MM.1S (cell line): ENCODE measurements around the gene NUDT6.

Experiments used
- DNase-seq: peaks from one replicate; pipeline ENCODE4 v3.0.0-alpha.2; 2015
- H2AFZ ChIP-seq: fragments of 300-600 bp; sonication (generic); 2 replicates; pipeline ENCODE4 v1.6.0; 2016; ENCODE audit warnings: antibody characterized with exemption, low read length
- H3F3A ChIP-seq: fragments of 300-600 bp; sonication (generic); 2 replicates; pipeline ENCODE4 v1.6.1; 2016; ENCODE audit warnings: mild to moderate bottlenecking, antibody characterized with exemption, low read length, moderate library complexity, mixed read lengths; ENCODE audit not compliant: insufficient read depth
- H3K27ac ChIP-seq: fragments of 300-600 bp; sonication (generic); 2 replicates; pipeline ENCODE4 v1.5.1; 2016; ENCODE audit warnings: mild to moderate bottlenecking, low read length
- H3K27me3 ChIP-seq: fragments of 300-600 bp; sonication (generic); replicated peaks from 2 replicates; pipeline ENCODE4 v1.6.0; 2016; ENCODE audit warnings: low read length; ENCODE audit not compliant: insufficient read depth
- H3K36me3 ChIP-seq: fragments of 300-600 bp; sonication (generic); replicated peaks from 2 replicates; pipeline ENCODE4 v1.6.1; 2016; ENCODE audit warnings: mild to moderate bottlenecking, low read length, mixed read lengths; ENCODE audit not compliant: insufficient read depth
- H3K4me1 ChIP-seq: fragments of 300-600 bp; sonication (generic); 2 replicates; pipeline ENCODE4 v1.6.1; 2016; ENCODE audit warnings: low read length, mixed read lengths
- H3K4me2 ChIP-seq: fragments of 300-600 bp; sonication (generic); 2 replicates; pipeline ENCODE4 v1.6.0; 2016; ENCODE audit warnings: low read depth, low read length
- H3K4me3 ChIP-seq: fragments of 300-600 bp; sonication (generic); 2 replicates; pipeline ENCODE4 v1.5.1; 2016; ENCODE audit warnings: low read length, mixed read lengths
- H3K79me2 ChIP-seq: fragments of 300-600 bp; sonication (generic); 2 replicates; pipeline ENCODE4 v1.6.1; 2016; ENCODE audit warnings: mixed run types, low read length, mixed read lengths
- H3K9ac ChIP-seq: fragments of 300-600 bp; sonication (generic); 2 replicates; pipeline ENCODE4 v1.6.1; 2016; ENCODE audit warnings: low read length, mixed read lengths
- H3K9me2 ChIP-seq: fragments of 300-600 bp; sonication (generic); replicated peaks from 2 replicates; pipeline ENCODE4 v1.6.1; 2016; ENCODE audit warnings: mild to moderate bottlenecking, low read length, mixed read lengths; ENCODE audit not compliant: insufficient read depth
- H3K9me3 ChIP-seq: fragments of 300-600 bp; sonication (generic); replicated peaks from 2 replicates; pipeline ENCODE4 v1.6.1; 2016; ENCODE audit warnings: mild to moderate bottlenecking, low read length, mixed read lengths; ENCODE audit not compliant: insufficient read depth
- H4K20me1 ChIP-seq: fragments of 300-600 bp; sonication (generic); 2 replicates; pipeline ENCODE4 v1.6.1; 2016; ENCODE audit warnings: mild to moderate bottlenecking, low read length, moderate library complexity, mixed read lengths; ENCODE audit not compliant: insufficient read depth
- EZH2 ChIP-seq: fragments of 300-600 bp; sonication (generic); optimal IDR thresholded peaks from 2 replicates; pipeline ENCODE3; 2017; ENCODE audit warnings: low read depth, mild to moderate bottlenecking, antibody characterized with exemption, low read length, mixed read lengths
- EZH2phosphoT487 ChIP-seq: fragments of 300-600 bp; sonication (generic); IDR thresholded peaks from 2 replicates; pipeline ENCODE4 v1.6.1; 2018; ENCODE audit warnings: antibody characterized with exemption, low read length
- TF ChIP-seq, protein P1 (sequence below): fragments of 300-600 bp; sonication (generic); IDR thresholded peaks from 2 replicates; pipeline ENCODE4 v1.5.1; 2016; ENCODE audit warnings: antibody characterized with exemption, low read length, mixed read lengths

The NUDT6 gene

DNA sequence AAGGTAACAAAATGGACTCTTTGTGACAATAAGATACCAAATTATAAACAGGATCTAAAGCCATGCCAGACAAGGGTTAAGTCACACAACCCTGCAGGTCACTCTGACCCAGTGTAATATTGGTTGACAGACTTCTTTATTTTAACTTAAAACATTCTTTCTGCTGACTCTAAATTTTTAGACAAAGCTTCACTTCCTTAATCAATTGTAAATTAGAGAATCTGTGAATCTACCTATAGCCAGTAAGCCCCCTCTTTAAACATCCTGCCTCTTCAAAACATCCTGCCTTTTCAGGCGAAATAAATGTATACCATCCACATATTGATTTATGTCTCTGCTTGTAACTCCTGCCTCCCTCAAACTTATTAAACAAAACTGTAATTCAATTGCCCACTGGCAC lies 14.2 kb downstream of the NUDT6 start:
- H3K4me1 ChIP-seq, result no peaks in the 10 kb centered on the region
- no peak overlapping the region for H3K4me3 ChIP-seq
- no peak for TF ChIP-seq EZH2
- TF ChIP-seq EZH2phosphoT487, result no peak
- no peaks in the 10 kb centered on the region for H3K27me3 ChIP-seq
- no peaks in the 10 kb centered on the region for H3K9me3 ChIP-seq
- no peaks in the 10 kb centered on the region for H3K36me3 ChIP-seq
- H4K20me1 ChIP-seq, result no peaks in the 10 kb centered on the region
- H3K79me2 ChIP-seq, result no peaks in the 10 kb centered on the region
- no peaks in the 10 kb centered on the region for H3F3A ChIP-seq
- no peak for DNase-seq
- H3K9me2 ChIP-seq, result no peaks in the 10 kb centered on the region
- no peak overlapping the region for H3K9ac ChIP-seq
- H3K27ac ChIP-seq, result no peak overlapping the region
- no peak overlapping the region for H2AFZ ChIP-seq
- no peak overlapping the region for H3K4me2 ChIP-seq

DNA sequence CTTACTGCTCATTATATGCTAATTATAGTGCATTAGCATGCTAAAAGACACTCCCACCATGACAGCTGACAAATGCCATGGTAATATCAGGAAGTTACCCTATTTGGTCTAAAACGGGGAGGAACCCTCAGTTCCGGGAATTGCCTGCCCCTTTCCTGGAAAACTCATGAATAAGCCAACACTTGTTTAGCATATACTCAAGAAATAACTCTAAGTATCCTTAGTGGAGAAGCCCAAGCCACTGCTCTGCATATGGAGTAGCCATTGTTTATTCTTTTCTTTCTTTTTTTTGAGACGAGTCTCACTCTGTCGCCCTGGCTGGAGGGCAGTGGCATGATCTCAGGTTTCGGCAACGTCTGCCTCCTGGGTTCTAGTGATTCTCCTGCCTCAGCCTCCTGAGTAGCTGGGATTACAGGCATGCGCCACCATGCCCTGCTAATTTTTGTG lies 15.5 kb downstream of the NUDT6 start:
- TF ChIP-seq, protein P1, sequence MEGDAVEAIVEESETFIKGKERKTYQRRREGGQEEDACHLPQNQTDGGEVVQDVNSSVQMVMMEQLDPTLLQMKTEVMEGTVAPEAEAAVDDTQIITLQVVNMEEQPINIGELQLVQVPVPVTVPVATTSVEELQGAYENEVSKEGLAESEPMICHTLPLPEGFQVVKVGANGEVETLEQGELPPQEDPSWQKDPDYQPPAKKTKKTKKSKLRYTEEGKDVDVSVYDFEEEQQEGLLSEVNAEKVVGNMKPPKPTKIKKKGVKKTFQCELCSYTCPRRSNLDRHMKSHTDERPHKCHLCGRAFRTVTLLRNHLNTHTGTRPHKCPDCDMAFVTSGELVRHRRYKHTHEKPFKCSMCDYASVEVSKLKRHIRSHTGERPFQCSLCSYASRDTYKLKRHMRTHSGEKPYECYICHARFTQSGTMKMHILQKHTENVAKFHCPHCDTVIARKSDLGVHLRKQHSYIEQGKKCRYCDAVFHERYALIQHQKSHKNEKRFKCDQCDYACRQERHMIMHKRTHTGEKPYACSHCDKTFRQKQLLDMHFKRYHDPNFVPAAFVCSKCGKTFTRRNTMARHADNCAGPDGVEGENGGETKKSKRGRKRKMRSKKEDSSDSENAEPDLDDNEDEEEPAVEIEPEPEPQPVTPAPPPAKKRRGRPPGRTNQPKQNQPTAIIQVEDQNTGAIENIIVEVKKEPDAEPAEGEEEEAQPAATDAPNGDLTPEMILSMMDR, result no peak
- TF ChIP-seq EZH2phosphoT487 (no peak), EZH2 (no peak)
- no peak overlapping the region for H3K9ac ChIP-seq
- no peaks in the 10 kb centered on the region for H3K9me2 ChIP-seq
- H3K4me2 ChIP-seq, result no peak overlapping the region
- H2AFZ ChIP-seq, result no peak overlapping the region
- no peak overlapping the region for H3K4me3 ChIP-seq
- H3K4me1 ChIP-seq, result no peaks in the 10 kb centered on the region
- H3K27ac ChIP-seq, result no peak overlapping the region
- H3K27me3 ChIP-seq, result no peaks in the 10 kb centered on the region
- H3F3A ChIP-seq, result no peaks in the 10 kb centered on the region
- no peaks in the 10 kb centered on the region for H3K36me3 ChIP-seq
- H3K9me3 ChIP-seq, result no peaks in the 10 kb centered on the region
- no peaks in the 10 kb centered on the region for H3K79me2 ChIP-seq
- H4K20me1 ChIP-seq, result no peaks in the 10 kb centered on the region
- DNase-seq, result no peak

DNA sequence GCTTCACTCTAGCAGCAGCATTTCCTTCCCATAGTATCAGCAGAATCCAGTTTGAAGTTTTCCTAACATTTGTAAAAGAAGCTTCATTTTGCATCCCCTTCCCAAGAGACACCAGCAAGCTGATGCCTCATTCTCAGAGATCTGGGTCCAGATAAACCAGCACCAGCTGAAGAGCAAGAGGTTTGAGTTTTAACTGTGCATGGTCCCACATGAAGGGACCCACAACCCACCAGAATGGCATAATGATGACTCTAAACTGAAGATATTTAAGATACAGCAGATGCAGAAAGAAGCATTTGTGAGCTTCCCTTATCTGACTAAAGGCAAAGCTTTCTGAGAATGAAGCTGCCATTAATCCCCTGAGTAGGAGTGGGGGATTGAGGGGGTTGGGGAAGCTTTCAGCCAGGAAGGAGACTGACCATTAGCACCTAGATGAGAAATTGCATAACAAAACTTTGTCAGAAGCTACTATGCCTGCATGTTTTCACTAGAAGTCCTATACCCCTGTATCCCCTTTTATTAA lies 18.6 kb downstream of the NUDT6 start:
- no peaks in the 10 kb centered on the region for H3K36me3 ChIP-seq
- H3F3A ChIP-seq, result no peaks in the 10 kb centered on the region
- no peaks in the 10 kb centered on the region for H3K27me3 ChIP-seq
- H3K79me2 ChIP-seq, result no peaks in the 10 kb centered on the region
- no peaks in the 10 kb centered on the region for H3K9me2 ChIP-seq
- H4K20me1 ChIP-seq, result no peaks in the 10 kb centered on the region
- no peaks in the 10 kb centered on the region for H3K4me1 ChIP-seq
- TF ChIP-seq, protein P1, result no peak
- TF ChIP-seq EZH2phosphoT487 (no peak), EZH2 (no peak)
- no peak overlapping the region for H3K9ac ChIP-seq
- no peak overlapping the region for H3K4me3 ChIP-seq
- H3K4me2 ChIP-seq, result no peak overlapping the region
- no peak overlapping the region for H3K27ac ChIP-seq
- H3K9me3 ChIP-seq, result no peaks in the 10 kb centered on the region
- H2AFZ ChIP-seq, result no peak overlapping the region
- DNase-seq, result no peak

DNA sequence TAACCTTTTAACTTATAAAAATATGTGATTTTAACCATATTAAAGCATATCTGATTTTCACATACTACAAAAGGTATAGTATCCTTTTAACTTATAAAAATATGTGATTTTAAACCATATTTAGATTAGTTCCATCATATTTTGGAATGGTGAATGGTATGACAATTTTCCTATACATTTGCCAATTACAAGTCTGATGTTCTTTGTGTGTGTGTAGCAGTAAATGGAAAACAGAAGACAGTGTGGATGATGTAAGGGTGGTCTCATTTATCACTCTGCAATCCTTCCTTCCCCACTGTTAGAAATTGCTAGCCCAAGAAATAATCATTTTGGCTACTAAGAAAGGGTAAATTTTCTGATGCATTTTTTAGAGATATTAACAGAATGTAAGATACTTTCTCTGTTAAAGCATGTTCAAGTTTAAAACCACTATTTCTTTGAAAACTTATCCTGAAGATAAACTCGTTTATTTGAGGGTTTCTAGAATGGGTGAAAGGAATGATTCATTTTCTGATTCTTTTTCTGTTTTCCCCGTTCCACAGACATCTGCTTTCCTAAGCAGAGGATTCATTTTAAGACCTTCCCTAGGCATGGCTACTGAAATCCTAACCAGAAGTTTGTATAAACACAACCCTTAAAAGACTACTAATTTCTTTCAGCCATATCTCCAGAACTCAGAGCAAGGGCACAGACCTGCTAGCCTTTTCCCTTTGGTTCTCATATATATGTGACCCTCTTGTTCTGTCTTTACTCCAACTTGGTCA lies 21.0 kb downstream of the NUDT6 start:
- no peak overlapping the region for H2AFZ ChIP-seq
- no peaks in the 10 kb centered on the region for H3F3A ChIP-seq
- H3K9ac ChIP-seq, result no peak overlapping the region
- H3K9me3 ChIP-seq, result no peaks in the 10 kb centered on the region
- no peak overlapping the region for H3K4me2 ChIP-seq
- no peak overlapping the region for H3K27ac ChIP-seq
- no peak overlapping the region for H3K4me3 ChIP-seq
- no peak for DNase-seq
- H3K27me3 ChIP-seq, result no peaks in the 10 kb centered on the region
- TF ChIP-seq EZH2, result no peak
- TF ChIP-seq EZH2phosphoT487, result no peak
- TF ChIP-seq, protein P1, result no peak
- H3K9me2 ChIP-seq, result no peaks in the 10 kb centered on the region
- no peaks in the 10 kb centered on the region; the same call in 1 of the 2 replicates for H3K36me3 ChIP-seq
- H3K4me1 ChIP-seq, result no peaks in the 10 kb centered on the region
- H3K79me2 ChIP-seq, result no peaks in the 10 kb centered on the region
- H4K20me1 ChIP-seq, result no peaks in the 10 kb centered on the region
